K562 (cell line): ENCODE results near the gene OR4F15. TPM values are rescaled to one million over a fixed set of nuclear protein-coding genes. Genes with fewer than 3 reads are reported as not detected.

Source experiments
- ATAC-seq: fragments of 200-7000 bp; cut with Tn5 transposase; 3 replicates; pipeline ENCODE4 v1.9.1; 2020; ENCODE audit warnings: moderate library complexity
- Bru-seq: library from RNA; stranded (reverse); fragments of 400-500 nt; gene quantifications from one replicate; lab custom pipeline; 2021; lab: Mats Ljungman, UMichigan
- BruChase-seq, 2 experiments: library from RNA; stranded (reverse); fragments of 400-500 nt; gene quantifications; one replicate each; lab custom pipeline; 2021; lab: Mats Ljungman, UMichigan
- BruUV-seq: library from RNA; stranded (reverse); fragments of 400-500 nt; replicated peaks from 2 replicates; lab custom pipeline; 2021; lab: Mats Ljungman, UMichigan
- CTCF ChIA-PET: fragments of 300-600 bp; formaldehyde crosslinking; extraction: SDS; loops from one replicate; lab custom pipeline; 2021; ENCODE audit warnings: low intra/inter-chr PET ratio; lab: Yijun Ruan, JAX
- POLR2A ChIA-PET: fragments of 300-600, 350-650 bp; sonication (Branson Sonifier 250); formaldehyde crosslinking; extraction: SDS; loops from one replicate; lab custom pipeline; 2021; ENCODE audit warnings: antibody characterized with exemption, inconsistent platforms; lab: Yijun Ruan, JAX
- DNase-seq, 4 experiments: peaks; one replicate each; pipeline versions ENCODE4 v3.0.0 to v3.0.0-alpha.2; 2011 to 2018; ENCODE audit warnings: low spot score in 3 of 4, mixed read lengths in 3 of 4; ENCODE audit errors: extremely low read depth in 1 of 4
- FAIRE-seq: peaks from 2 replicates; lab custom pipeline; 2011; peaks lifted over from hg19 to GRCh38; lab: Jason Lieb, UNC
- H2AFZ ChIP-seq: 2 replicates; pipeline ENCODE4 v1.6.0; 2011; ENCODE audit warnings: low read depth, low read length, control low read depth, inconsistent platforms
- H3K27ac ChIP-seq: fragments of 200-600 bp; 3 replicates; pipeline ENCODE4 v1.8.0; 2011; ENCODE audit warnings: low read depth, mild to moderate bottlenecking, control low read depth, inconsistent platforms, low read length, moderate library complexity, mixed read lengths; ENCODE audit errors: extremely low read depth
- H3K27me3 ChIP-seq, 2 experiments: fragments of 300-600 bp in 1 of 2; 2 replicates in 1 of 2; 3 replicates in 1 of 2; pipeline versions ENCODE4 v1.6.0 to v1.8.0; 2011; ENCODE audit warnings: inconsistent platforms in 2 of 2, low read length in 2 of 2, mild to moderate bottlenecking in 1 of 2, mixed read lengths in 1 of 2, moderate library complexity in 1 of 2; ENCODE audit not compliant: control insufficient read depth in 2 of 2, insufficient read depth in 2 of 2
- H3K36me3 ChIP-seq: fragments of 300-600 bp; 3 replicates; pipeline ENCODE4 v1.8.0; 2011; ENCODE audit warnings: mild to moderate bottlenecking, low read length, inconsistent platforms; ENCODE audit not compliant: control insufficient read depth, insufficient read depth
- H3K4me1 ChIP-seq, 2 experiments: fragments of 200-600 bp in 1 of 2; replicated peaks in 1 of 2; 2 replicates in 1 of 2; 3 replicates in 1 of 2; pipeline versions ENCODE4 v1.5.1 to v1.8.0; 2011; ENCODE audit warnings: inconsistent platforms in 2 of 2, low read length in 2 of 2, mild to moderate bottlenecking in 1 of 2, mixed read lengths in 1 of 2, moderate library complexity in 1 of 2; ENCODE audit not compliant: control insufficient read depth in 2 of 2, insufficient read depth in 2 of 2
- H3K4me2 ChIP-seq: 2 replicates; pipeline ENCODE4 v1.6.1; 2011; ENCODE audit warnings: low read length, control low read depth, inconsistent platforms, mixed read lengths; ENCODE audit not compliant: insufficient read depth
- H3K4me3 ChIP-seq: fragments of 200-600 bp; sonication (generic), shearing (Covaris generic); 2 replicates; pipeline ENCODE4 v1.5.1; 2016; ENCODE audit warnings: control low read depth, inconsistent platforms
- H3K79me2 ChIP-seq: fragments of 200-600 bp; 3 replicates; pipeline ENCODE4 v1.8.0; 2011; ENCODE audit warnings: low read length, inconsistent platforms; ENCODE audit not compliant: control insufficient read depth, insufficient read depth
- H3K9ac ChIP-seq, 2 experiments: 2 replicates each; pipeline versions ENCODE4 v1.6.0 to v1.6.1; 2011; ENCODE audit warnings: low read depth in 2 of 2, low read length in 2 of 2, control low read depth in 1 of 2, inconsistent platforms in 1 of 2, mild to moderate bottlenecking in 1 of 2, mixed read lengths in 1 of 2; ENCODE audit not compliant: insufficient read depth in 1 of 2
- H3K9me1 ChIP-seq: one replicate; pipeline ENCODE4 v1.6.0; 2011; ENCODE audit warnings: inconsistent platforms, mild to moderate bottlenecking, low read length, moderate library complexity; ENCODE audit not compliant: control insufficient read depth, insufficient read depth
- H3K9me3 ChIP-seq: replicated peaks from 2 replicates; pipeline ENCODE4 v1.5.1; 2011; ENCODE audit warnings: low read depth, low read length, inconsistent platforms; ENCODE audit not compliant: control insufficient read depth, insufficient read depth
- H4K20me1 ChIP-seq: replicated peaks from 2 replicates; pipeline ENCODE4 v1.6.1; 2011; ENCODE audit warnings: low read length, inconsistent platforms, mixed read lengths; ENCODE audit not compliant: control insufficient read depth, insufficient read depth
- DPF2 ChIP-seq: fragments of 450-650 bp; IDR thresholded peaks from 2 replicates; pipeline ENCODE4 v1.6.1; 2016
- EGR1 ChIP-seq: fragments of 450-650 bp; conservative IDR thresholded peaks from 2 replicates; pipeline ENCODE4 v1.6.1; 2017; ENCODE audit warnings: mild to moderate bottlenecking
- EP400 ChIP-seq: fragments of 450-650 bp; IDR thresholded peaks from 2 replicates; pipeline ENCODE4 v1.6.1; 2017; ENCODE audit warnings: antibody characterized with exemption, mild to moderate bottlenecking, moderate library complexity
- FOXA1 ChIP-seq: fragments of 450-650 bp; IDR thresholded peaks from 2 replicates; pipeline ENCODE4 v1.6.1; 2016; ENCODE audit warnings: mild to moderate bottlenecking, borderline replicate concordance
- HMG20A ChIP-seq: fragments of 450-650 bp; formaldehyde crosslinking; conservative IDR thresholded peaks from 2 replicates; pipeline ENCODE4 v1.4.0; 2020; ENCODE audit warnings: mild to moderate bottlenecking, mixed read lengths
- NUFIP1 ChIP-seq: fragments of 450-650 bp; IDR thresholded peaks from 2 replicates; pipeline ENCODE4 v1.6.1; 2018; ENCODE audit not compliant: partially characterized antibody
- POLR2B ChIP-seq: fragments of 450-650 bp; IDR thresholded peaks from 2 replicates; pipeline ENCODE4 v1.6.1; 2018; ENCODE audit warnings: low read depth; ENCODE audit not compliant: partially characterized antibody
- SMAD3 ChIP-seq: fragments of 450-650 bp; formaldehyde crosslinking; conservative IDR thresholded peaks from 2 replicates; pipeline ENCODE4 v1.4.0; 2020; ENCODE audit warnings: mild to moderate bottlenecking
- ZC3H11A ChIP-seq: IDR thresholded peaks from 2 replicates; pipeline ENCODE4 v1.6.1; 2012; ENCODE audit warnings: low read depth, low read length, improper control_type of control experiment
- ZNF655 ChIP-seq: fragments of 250-450 bp; sonication (Bioruptor Pico); IDR thresholded peaks from 2 replicates; pipeline ENCODE4 v1.5.0; 2021
- ZNF766 ChIP-seq: fragments of 200-800 bp; sonication (Bioruptor generic); conservative IDR thresholded peaks from 2 replicates; pipeline ENCODE4 v1.6.1; 2016; ENCODE audit warnings: missing genetic modification characterization, missing compliant biosample characterization
- ZSCAN29 ChIP-seq: fragments of 450-650 bp; IDR thresholded peaks from 2 replicates; pipeline ENCODE4 v1.6.1; 2017
- in situ Hi-C: fragments of 300-500 bp; cut with MboI; formaldehyde crosslinking; loops from 4 replicates; pipeline ENCODE4 v1.15.0; 2018; ENCODE audit warnings: inconsistent platforms, mixed read lengths
- intact Hi-C: fragments of 100-400 bp; cut with micrococcal nuclease; formaldehyde crosslinking; loops from 2 replicates; pipeline ENCODE4 v1.14.2; 2022
- long read RNA-seq, 3 experiments: library from polyadenylated mRNA in 2 of 3; library from RNA in 1 of 3; unstranded in 2 of 3; stranded (forward) in 1 of 3; transcript quantifications; one replicate each; pipeline ENCODE4 v2.0.0, GENCODE V29; 2019 to 2022
- polyA minus RNA-seq, 3 experiments: library from RNA; depleted of rRNA, polyadenylated mRNA; stranded (reverse); fragments of >200 nt; gene quantifications; 2 replicates each; pipeline ENCODE4 v1.2.3, GENCODE V29; 2011
- polyA plus RNA-seq, 8 experiments: library from polyadenylated mRNA; depleted of rRNA in 4 of 8; stranded (reverse) in 5 of 8; unstranded in 3 of 8; fragments of >200 nt; fragmentation: Nextera tagmentation in 2 of 8; fragmentation: Illumina TruSeq in 1 of 8; extraction: Ambion mirVana in 2 of 8; extraction: Trizol in 1 of 8; gene quantifications; 2 replicates each; pipeline versions ENCODE4 v1.2.1 to v1.2.3, GENCODE V29; 2011 to 2014; ENCODE audit warnings: inconsistent platforms in 1 of 8, missing spikeins in 1 of 8
- total RNA-seq, 7 experiments: library from RNA; depleted of rRNA in 6 of 7; stranded (reverse); fragments of >200 nt in 6 of 7; fragmentation: Illumina TruSeq in 2 of 7; extraction: Trizol in 2 of 7; gene quantifications; 2 replicates each; pipeline versions ENCODE4 v1.2.1 to v1.2.3, GENCODE V29; 2011 to 2021; ENCODE audit warnings: low replicate concordance in 1 of 7
- TF ChIP-seq, protein P1 (sequence below): sonication (generic); formaldehyde crosslinking; IDR thresholded peaks from 2 replicates; pipeline ENCODE4 v1.8.0; 2023; ENCODE audit warnings: mild to moderate bottlenecking, missing genetic modification reagents
- TF ChIP-seq, protein P2 (sequence below): fragments of 450-650 bp; IDR thresholded peaks from 2 replicates; pipeline ENCODE4 v1.6.1; 2016

OR4F15 gene, protein sequence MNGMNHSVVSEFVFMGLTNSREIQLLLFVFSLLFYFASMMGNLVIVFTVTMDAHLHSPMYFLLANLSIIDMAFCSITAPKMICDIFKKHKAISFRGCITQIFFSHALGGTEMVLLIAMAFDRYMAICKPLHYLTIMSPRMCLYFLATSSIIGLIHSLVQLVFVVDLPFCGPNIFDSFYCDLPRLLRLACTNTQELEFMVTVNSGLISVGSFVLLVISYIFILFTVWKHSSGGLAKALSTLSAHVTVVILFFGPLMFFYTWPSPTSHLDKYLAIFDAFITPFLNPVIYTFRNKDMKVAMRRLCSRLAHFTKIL
- total RNA-seq (2011; cell fraction: chromatin; rRNA removed; ENCODE audit: low replicate concordance) = not detected in 2 replicates
- not detected in 2 replicates for total RNA-seq (2011; cell fraction: nucleolus; rRNA removed)
- not detected in 2 replicates for total RNA-seq (2011; cell fraction: nucleoplasm; rRNA removed)
- total RNA-seq (2014; rRNA removed) = not detected in 2 replicates
- total RNA-seq (2014; rRNA removed; fragmentation: Illumina TruSeq; extraction: Trizol) = not detected in 2 replicates
- not detected in 2 replicates for total RNA-seq (2015; rRNA removed; fragmentation: Illumina TruSeq; extraction: Trizol)
- total RNA-seq (2021) = not detected in 2 replicates
- not detected in 2 replicates for polyA plus RNA-seq (2011; rRNA removed)
- not detected in 2 replicates for polyA plus RNA-seq (2011; cell fraction: cytosol; rRNA removed)
- not detected in 2 replicates for polyA plus RNA-seq (2011; cell fraction: nucleus; rRNA removed)
- not detected in 2 replicates for polyA plus RNA-seq (2012)
- not detected in 2 replicates for polyA plus RNA-seq (2014; fragmentation: Illumina TruSeq; extraction: Trizol)
- not detected for polyA plus RNA-seq (2014; fragmentation: Nextera tagmentation; extraction: Ambion mirVana)
- polyA plus RNA-seq (2014; rRNA removed) = not detected in 2 replicates
- not detected in 2 replicates for polyA minus RNA-seq (2011; rRNA and poly(A)+ RNA removed)
- polyA minus RNA-seq (2011; cell fraction: cytosol; rRNA and poly(A)+ RNA removed) = not detected in 2 replicates
- polyA minus RNA-seq (2011; cell fraction: nucleus; rRNA and poly(A)+ RNA removed) = not detected in 2 replicates
- percentile 10 among the genes with signal in this experiment for Bru-seq, nascent RNA
- BruChase-seq, experiment 1, labeled RNA remaining after a 2-hour chase = percentile 22 among the genes with signal in this experiment
- BruChase-seq, experiment 2, labeled RNA remaining after a 6-hour chase = percentile 24 among the genes with signal in this experiment
- long read RNA-seq, experiment 1 = 0 reads
- long read RNA-seq, experiment 2 = 0 reads
- long read RNA-seq, experiment 3 = 0 reads

DNA sequence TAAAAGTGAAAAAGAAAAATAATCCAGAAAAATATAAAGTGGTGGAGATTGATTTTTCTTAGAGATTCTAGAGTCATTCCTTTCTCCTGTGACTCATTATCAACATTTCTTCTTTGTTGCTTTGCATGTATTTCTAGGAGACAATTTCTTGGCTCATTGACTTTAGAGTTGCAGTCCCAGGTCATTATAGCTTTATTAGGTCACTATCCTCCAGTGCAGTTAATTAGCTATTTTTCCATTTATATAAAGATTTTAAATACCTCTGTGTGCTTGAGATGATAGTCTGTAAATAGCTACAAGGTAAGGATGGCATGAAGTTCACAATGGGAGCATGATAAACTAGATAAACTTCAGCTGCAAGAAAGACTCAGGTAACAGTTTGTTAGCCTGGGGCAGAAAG is at the start of gene OR4F15:
Gene OR4F15 (plus strand): TSS at position 301 of the 400 bp plus-strand sequence. CDS start 5,985 bp downstream, outside the sequence.
- Histone ChIP-seq H3K4me2 (no peak within 1 kb of the TSS), H3K27ac (no peak within 1 kb of the TSS), H3K27me3 (no peaks in the 10 kb centered on the region), H3K79me2 (no peaks in the 10 kb centered on the region), H3K4me1 (no peaks in the 10 kb centered on the region), H4K20me1 (no peaks in the 10 kb centered on the region), H3K9ac (no peak within 1 kb of the TSS), H3K9me3 (no peaks in the 10 kb centered on the region), H3K4me3 (no peak within 1 kb of the TSS), H3K36me3 (no peaks in the 10 kb centered on the region), H2AFZ (no peak within 1 kb of the TSS), H3K9me1 (no peaks in the 10 kb centered on the region)
- intact Hi-C loops (no loop called here), in situ Hi-C loops (no loop called here)
- no TSS peak for BruUV-seq
- ChIA-PET POLR2A (interaction anchor here (0.6 kb wide), 1 partner anchor 1204 kb away, joined by 3 read pairs; no protein-coding TSS in a partner anchor), CTCF (no interaction called here)
- ATAC-seq (no peak), DNase-seq (no peak), FAIRE-seq (no peak)
- TF ChIP-seq ZNF766 (CRISPR knock-in tag) (no peak), ZSCAN29 (no peak), POLR2B (no peak), NUFIP1 (no peak), SMAD3 (CRISPR knock-in tag) (no peak), DPF2 (no peak), HMG20A (CRISPR knock-in tag) (no peak), ZC3H11A (no peak), FOXA1 (no peak), EP400 (no peak), EGR1 (no peak), ZNF655 (CRISPR knock-in tag) (no peak)
- TF ChIP-seq, protein P1, sequence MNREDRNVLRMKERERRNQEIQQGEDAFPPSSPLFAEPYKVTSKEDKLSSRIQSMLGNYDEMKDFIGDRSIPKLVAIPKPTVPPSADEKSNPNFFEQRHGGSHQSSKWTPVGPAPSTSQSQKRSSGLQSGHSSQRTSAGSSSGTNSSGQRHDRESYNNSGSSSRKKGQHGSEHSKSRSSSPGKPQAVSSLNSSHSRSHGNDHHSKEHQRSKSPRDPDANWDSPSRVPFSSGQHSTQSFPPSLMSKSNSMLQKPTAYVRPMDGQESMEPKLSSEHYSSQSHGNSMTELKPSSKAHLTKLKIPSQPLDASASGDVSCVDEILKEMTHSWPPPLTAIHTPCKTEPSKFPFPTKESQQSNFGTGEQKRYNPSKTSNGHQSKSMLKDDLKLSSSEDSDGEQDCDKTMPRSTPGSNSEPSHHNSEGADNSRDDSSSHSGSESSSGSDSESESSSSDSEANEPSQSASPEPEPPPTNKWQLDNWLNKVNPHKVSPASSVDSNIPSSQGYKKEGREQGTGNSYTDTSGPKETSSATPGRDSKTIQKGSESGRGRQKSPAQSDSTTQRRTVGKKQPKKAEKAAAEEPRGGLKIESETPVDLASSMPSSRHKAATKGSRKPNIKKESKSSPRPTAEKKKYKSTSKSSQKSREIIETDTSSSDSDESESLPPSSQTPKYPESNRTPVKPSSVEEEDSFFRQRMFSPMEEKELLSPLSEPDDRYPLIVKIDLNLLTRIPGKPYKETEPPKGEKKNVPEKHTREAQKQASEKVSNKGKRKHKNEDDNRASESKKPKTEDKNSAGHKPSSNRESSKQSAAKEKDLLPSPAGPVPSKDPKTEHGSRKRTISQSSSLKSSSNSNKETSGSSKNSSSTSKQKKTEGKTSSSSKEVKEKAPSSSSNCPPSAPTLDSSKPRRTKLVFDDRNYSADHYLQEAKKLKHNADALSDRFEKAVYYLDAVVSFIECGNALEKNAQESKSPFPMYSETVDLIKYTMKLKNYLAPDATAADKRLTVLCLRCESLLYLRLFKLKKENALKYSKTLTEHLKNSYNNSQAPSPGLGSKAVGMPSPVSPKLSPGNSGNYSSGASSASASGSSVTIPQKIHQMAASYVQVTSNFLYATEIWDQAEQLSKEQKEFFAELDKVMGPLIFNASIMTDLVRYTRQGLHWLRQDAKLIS (CRISPR knock-in tag) = no peak
- TF ChIP-seq, protein P2, sequence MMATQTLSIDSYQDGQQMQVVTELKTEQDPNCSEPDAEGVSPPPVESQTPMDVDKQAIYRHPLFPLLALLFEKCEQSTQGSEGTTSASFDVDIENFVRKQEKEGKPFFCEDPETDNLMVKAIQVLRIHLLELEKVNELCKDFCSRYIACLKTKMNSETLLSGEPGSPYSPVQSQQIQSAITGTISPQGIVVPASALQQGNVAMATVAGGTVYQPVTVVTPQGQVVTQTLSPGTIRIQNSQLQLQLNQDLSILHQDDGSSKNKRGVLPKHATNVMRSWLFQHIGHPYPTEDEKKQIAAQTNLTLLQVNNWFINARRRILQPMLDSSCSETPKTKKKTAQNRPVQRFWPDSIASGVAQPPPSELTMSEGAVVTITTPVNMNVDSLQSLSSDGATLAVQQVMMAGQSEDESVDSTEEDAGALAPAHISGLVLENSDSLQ = no peak
